ENCODE measurements around the gene MYO1D.

DNA sequence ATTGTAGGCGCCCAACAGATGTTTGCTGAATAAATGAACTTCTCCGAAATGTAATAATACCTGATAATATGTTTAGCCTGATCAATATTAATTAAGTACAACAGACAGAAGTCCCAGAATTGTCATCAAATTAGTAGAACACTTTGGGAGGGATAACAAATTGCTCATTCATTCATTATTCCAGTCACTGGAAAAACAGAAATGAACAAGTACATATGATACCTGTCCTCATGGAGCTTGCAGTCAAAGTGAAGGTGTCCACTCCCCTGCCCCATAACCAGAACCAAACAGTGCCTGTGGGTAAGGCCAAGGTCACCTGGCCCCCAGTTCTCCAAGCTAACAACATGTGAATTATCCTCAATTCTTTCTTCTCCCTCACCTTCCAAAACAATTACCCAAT is 42.8 kb downstream of the MYO1D start:
- TF ChIP-seq CTCF (IDR thresholded peaks at IDR 0.05) (no peak), POLR2A (IDR thresholded peaks at IDR 0.05) (no peak)
